ENCODE data around the gene SPAG9.

- no peak for TF ChIP-seq CTCF (IDR thresholded peaks at IDR 0.05)
- TF ChIP-seq POLR2A (IDR thresholded peaks at IDR 0.05): no peak
Measured at GRCh38 chr17:51005768-51006167, 114.9 kb downstream of the SPAG9 start.
